Osteoblast (primary cell): ENCODE measurements around the gene FBXW12. TPM values are rescaled to one million over a fixed set of nuclear protein-coding genes. Genes with fewer than 3 reads are reported as not detected.
A peak's percentile ranks its signal among the peaks of the same experiment; 100 is the strongest.

Experiments used
- DNase-seq: peaks from one replicate; pipeline ENCODE4 v3.0.0; 2011; ENCODE audit warnings: low spot score, mixed read lengths; ENCODE audit not compliant: insufficient read length; ENCODE audit errors: missing footprints
- H2AFZ ChIP-seq: 2 replicates; pipeline ENCODE4 v1.6.0; 2011; ENCODE audit warnings: mild to moderate bottlenecking, low read length
- H3K27ac ChIP-seq: 2 replicates; pipeline ENCODE4 v1.5.1; 2011; ENCODE audit warnings: mild to moderate bottlenecking, low read depth, low read length, moderate library complexity
- H3K27me3 ChIP-seq: 2 replicates; pipeline ENCODE4 v1.6.0; 2012; ENCODE audit warnings: mild to moderate bottlenecking, control low read depth, inconsistent platforms, low read length, moderate library complexity; ENCODE audit not compliant: insufficient read depth
- H3K36me3 ChIP-seq: 2 replicates; pipeline ENCODE4 v1.5.1; 2011; ENCODE audit warnings: mild to moderate bottlenecking, low read length, control low read depth, moderate library complexity; ENCODE audit not compliant: insufficient read depth
- H3K4me1 ChIP-seq: 2 replicates; pipeline ENCODE4 v1.5.1; 2011; ENCODE audit warnings: mild to moderate bottlenecking, low read length, control low read depth, moderate library complexity; ENCODE audit not compliant: insufficient read depth
- H3K4me2 ChIP-seq: 2 replicates; pipeline ENCODE4 v1.6.0; 2011; ENCODE audit warnings: mild to moderate bottlenecking, low read length; ENCODE audit not compliant: insufficient read depth
- H3K4me3 ChIP-seq: fragments of 200-600 bp; sonication (generic); 3 replicates; pipeline ENCODE4 v1.5.1; 2012; ENCODE audit warnings: mild to moderate bottlenecking, low read length, inconsistent platforms; ENCODE audit not compliant: insufficient read depth
- H3K79me2 ChIP-seq: 2 replicates; pipeline ENCODE4 v1.6.0; 2012; ENCODE audit warnings: mild to moderate bottlenecking, low read length, control low read depth, inconsistent platforms; ENCODE audit not compliant: insufficient read depth
- H3K9me3 ChIP-seq: 2 replicates; pipeline ENCODE4 v1.5.1; 2011; ENCODE audit warnings: low read depth, low read length, control low read depth
- H4K20me1 ChIP-seq: 2 replicates; pipeline ENCODE4 v1.6.0; 2012; ENCODE audit warnings: mild to moderate bottlenecking, low read length, control low read depth; ENCODE audit not compliant: insufficient read depth
- small RNA-seq: library from RNA; depleted of rRNA; stranded (forward); fragments of <200 nt; gene quantifications from one replicate; pipeline ENCODE3, GENCODE V24; 2012
- total RNA-seq: library from RNA; depleted of rRNA; stranded (reverse); fragments of >200 nt; gene quantifications from 2 replicates; pipeline ENCODE4 v1.2.3, GENCODE V29; 2012
- TF ChIP-seq, protein P1 (sequence below): IDR thresholded peaks from 2 replicates; pipeline ENCODE4 v1.5.1; 2011; ENCODE audit warnings: mild to moderate bottlenecking, low read depth, low read length, moderate library complexity; ENCODE audit errors: extremely low read depth

FBXW12 gene
- total RNA-seq, 1 donor = not detected

DNA sequence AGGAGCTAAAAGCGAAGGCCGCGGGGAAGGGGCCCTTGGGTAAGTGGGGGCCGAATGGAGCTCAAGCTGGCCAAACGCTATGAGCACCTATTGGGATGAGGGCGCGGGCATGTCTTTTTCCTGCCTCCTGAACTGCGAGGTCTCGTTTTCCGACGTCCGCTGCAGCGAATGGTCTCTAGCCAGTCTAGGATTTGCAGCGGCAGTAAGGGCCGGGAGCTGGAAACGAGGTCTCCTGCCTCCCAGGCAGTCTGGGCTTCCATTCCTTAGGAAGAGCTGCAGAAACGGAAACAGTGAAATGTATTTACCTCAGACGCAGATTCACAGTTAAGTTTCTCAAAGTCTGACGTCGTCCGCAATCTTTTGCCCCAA, 68.6 kb downstream of the FBXW12 start:
- no peaks in the 10 kb centered on the region for H3K27me3 ChIP-seq
- peaks cover 26% of the 10 kb centered on the region for H3K36me3 ChIP-seq
- TF ChIP-seq, protein P1, sequence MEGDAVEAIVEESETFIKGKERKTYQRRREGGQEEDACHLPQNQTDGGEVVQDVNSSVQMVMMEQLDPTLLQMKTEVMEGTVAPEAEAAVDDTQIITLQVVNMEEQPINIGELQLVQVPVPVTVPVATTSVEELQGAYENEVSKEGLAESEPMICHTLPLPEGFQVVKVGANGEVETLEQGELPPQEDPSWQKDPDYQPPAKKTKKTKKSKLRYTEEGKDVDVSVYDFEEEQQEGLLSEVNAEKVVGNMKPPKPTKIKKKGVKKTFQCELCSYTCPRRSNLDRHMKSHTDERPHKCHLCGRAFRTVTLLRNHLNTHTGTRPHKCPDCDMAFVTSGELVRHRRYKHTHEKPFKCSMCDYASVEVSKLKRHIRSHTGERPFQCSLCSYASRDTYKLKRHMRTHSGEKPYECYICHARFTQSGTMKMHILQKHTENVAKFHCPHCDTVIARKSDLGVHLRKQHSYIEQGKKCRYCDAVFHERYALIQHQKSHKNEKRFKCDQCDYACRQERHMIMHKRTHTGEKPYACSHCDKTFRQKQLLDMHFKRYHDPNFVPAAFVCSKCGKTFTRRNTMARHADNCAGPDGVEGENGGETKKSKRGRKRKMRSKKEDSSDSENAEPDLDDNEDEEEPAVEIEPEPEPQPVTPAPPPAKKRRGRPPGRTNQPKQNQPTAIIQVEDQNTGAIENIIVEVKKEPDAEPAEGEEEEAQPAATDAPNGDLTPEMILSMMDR = no peak
- H4K20me1 ChIP-seq = peaks cover 9% of the 10 kb centered on the region
- H2AFZ ChIP-seq = peak overlapping the region; percentile 91
- DNase-seq = peak; percentile 87
- H3K27ac ChIP-seq = peak overlapping the region; percentile 64
- H3K79me2 ChIP-seq = peaks cover 45% of the 10 kb centered on the region
- peaks cover 13% of the 10 kb centered on the region for H3K4me1 ChIP-seq
- peak overlapping the region; percentile 86 for H3K4me2 ChIP-seq
- no peaks in the 10 kb centered on the region for H3K9me3 ChIP-seq
- H3K4me3 ChIP-seq = peak overlapping the region; percentile 85

DNA sequence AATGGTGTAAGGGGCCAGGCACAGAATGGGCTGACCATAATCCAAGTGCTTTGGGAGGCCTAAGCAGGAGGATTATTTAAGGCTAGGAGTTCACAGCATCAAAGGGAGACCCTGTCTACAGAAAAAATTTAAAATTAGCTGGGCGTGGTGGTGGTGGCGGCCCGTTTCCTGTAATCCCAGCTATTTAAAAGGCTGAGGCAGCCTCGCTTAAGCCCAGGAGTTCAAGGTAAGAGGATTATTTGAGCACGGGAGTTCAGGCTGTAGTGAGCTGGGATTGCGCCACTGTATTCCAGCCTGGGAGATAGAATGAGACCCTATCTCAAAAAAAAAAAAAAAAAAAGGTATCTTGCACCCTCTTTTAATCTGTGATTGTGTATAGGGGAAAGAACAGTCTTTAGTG, 69.9 kb downstream of the FBXW12 start:
- Histone ChIP-seq H3K4me2 (peak overlapping the region; percentile 86), H3K4me1 (peaks cover 19% of the 10 kb centered on the region), H3K9me3 (no peaks in the 10 kb centered on the region), H3K79me2 (peaks cover 53% of the 10 kb centered on the region), H3K27me3 (no peaks in the 10 kb centered on the region), H2AFZ (no peak overlapping the region), H3K4me3 (no peak overlapping the region), H3K36me3 (peaks cover 26% of the 10 kb centered on the region), H4K20me1 (peaks cover 9% of the 10 kb centered on the region), H3K27ac (no peak overlapping the region)
- no peak for DNase-seq
- TF ChIP-seq, protein P1 = no peak

Small RNAs within 50 kb of the gene (small RNA-seq; reads per million reads assigned to genes)
- not detected for gene RN7SL321P

Other genes with a start within 250 kb of the FBXW12 start
- 0.88 and 1.1 TPM in 2 replicates for gene CDC25A, start 183.8 kb upstream of the FBXW12 start, total RNA-seq
- gene CAMP, start 148.7 kb upstream of the FBXW12 start, total RNA-seq = not detected in 2 replicates
- 4.7 and 5.0 TPM in 2 replicates for gene ZNF589, start 131.1 kb upstream of the FBXW12 start, total RNA-seq
- gene NME6, start 70.9 kb upstream of the FBXW12 start, total RNA-seq = 19.5 and 23.3 TPM in 2 replicates
- not detected in 2 replicates for gene SPINK8, start 38.6 kb upstream of the FBXW12 start, total RNA-seq
- gene PLXNB1, start 57.9 kb downstream of the FBXW12 start, total RNA-seq = 23.3 and 33.7 TPM in 2 replicates
- gene CCDC51, start 67.9 kb downstream of the FBXW12 start, total RNA-seq = 13.3 and 17.4 TPM in 2 replicates
- 128 and 135 TPM in 2 replicates for gene TMA7, start 68.0 kb downstream of the FBXW12 start, total RNA-seq
- 5.0 and 5.1 TPM in 2 replicates for gene ATRIP, start 74.5 kb downstream of the FBXW12 start, total RNA-seq
- gene SHISA5, start 132.0 kb downstream of the FBXW12 start, total RNA-seq = 99.3 and 105 TPM in 2 replicates
- 12.3 and 12.4 TPM in 2 replicates for gene PFKFB4, start 184.6 kb downstream of the FBXW12 start, total RNA-seq
- 0.29 and 0.72 TPM in 2 replicates for gene UCN2, start 191.6 kb downstream of the FBXW12 start, total RNA-seq
- 12.7 and 21.4 TPM in 2 replicates for gene COL7A1, start 223.1 kb downstream of the FBXW12 start, total RNA-seq
- gene UQCRC1, start 237.4 kb downstream of the FBXW12 start, total RNA-seq = 299 and 308 TPM in 2 replicates
- gene TMEM89, start 249.6 kb downstream of the FBXW12 start, total RNA-seq = 0.59 TPM in 1 of 2 replicates, not detected in the other